ENCODE results near the gene PITPNC1. TPM values are rescaled to one million over a fixed set of nuclear protein-coding genes. Genes with fewer than 3 reads are reported as not detected.
A peak's percentile ranks its signal among the peaks of the same experiment; 100 is the strongest.
"Not testable (repeated sequence)": the region's sequence is repeated elsewhere in the genome, so short reads cannot be mapped to it uniquely, and the experiment has no call there.

PITPNC1 gene
- total and polyA plus RNA-seq, 4 donors, result 2.3 to 29.6 (median 17.8) TPM

DNA sequence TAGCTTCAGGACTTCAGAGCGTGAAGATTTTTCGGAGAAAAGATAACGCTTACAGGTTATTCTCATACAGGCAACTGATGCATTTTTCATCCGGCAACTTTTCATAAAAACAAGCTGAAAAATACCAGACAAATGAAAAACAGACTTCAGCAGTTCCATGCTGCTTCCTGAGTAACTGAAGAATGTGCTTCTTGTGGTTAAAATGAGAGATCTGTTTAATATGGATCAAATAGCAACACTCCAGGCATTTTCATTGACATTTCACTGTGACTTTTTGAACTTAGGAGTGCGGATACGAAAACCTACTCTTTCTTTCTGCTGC lies 705 bp upstream of the PITPNC1 start:
- Histone ChIP-seq H3K27me3 (ENCODE audit: control insufficient read depth in 1 of 2, insufficient read depth in 2 of 2, low read length in 1 of 2) (no peaks in the 10 kb centered on the region), H3K4me1 (ENCODE audit: control insufficient read depth in 1 of 2, insufficient read depth in 2 of 2, low read length in 2 of 2) (no peaks in the 10 kb centered on the region), H3K27ac (ENCODE audit: low read depth in 1 of 2, low read length in 2 of 2) (no peak overlapping the region), H3K9me3 (ENCODE audit: control insufficient read depth, low read length) (no peaks in the 10 kb centered on the region), H3K36me3 (ENCODE audit: control insufficient read depth in 1 of 2, insufficient read depth in 2 of 2, low read length in 1 of 2) (no peaks in the 10 kb centered on the region), H3K4me3 (ENCODE audit: low read length in 2 of 2) (peak overlapping the region in 1 of 2 donors; percentile 54)
- ATAC-seq (ENCODE audit: low FRiP score) (no peak), DNase-seq (no peak)
- 10 to 16% methylated on average over 6 of the region's 6 CpGs for WGBS, 2 donors
- intact Hi-C loops (cut with DNase I), result loop anchor here (2.0 to 5.0 kb wide), 3 partner anchors 98 to 312 kb away; no protein-coding TSS in a partner anchor

DNA sequence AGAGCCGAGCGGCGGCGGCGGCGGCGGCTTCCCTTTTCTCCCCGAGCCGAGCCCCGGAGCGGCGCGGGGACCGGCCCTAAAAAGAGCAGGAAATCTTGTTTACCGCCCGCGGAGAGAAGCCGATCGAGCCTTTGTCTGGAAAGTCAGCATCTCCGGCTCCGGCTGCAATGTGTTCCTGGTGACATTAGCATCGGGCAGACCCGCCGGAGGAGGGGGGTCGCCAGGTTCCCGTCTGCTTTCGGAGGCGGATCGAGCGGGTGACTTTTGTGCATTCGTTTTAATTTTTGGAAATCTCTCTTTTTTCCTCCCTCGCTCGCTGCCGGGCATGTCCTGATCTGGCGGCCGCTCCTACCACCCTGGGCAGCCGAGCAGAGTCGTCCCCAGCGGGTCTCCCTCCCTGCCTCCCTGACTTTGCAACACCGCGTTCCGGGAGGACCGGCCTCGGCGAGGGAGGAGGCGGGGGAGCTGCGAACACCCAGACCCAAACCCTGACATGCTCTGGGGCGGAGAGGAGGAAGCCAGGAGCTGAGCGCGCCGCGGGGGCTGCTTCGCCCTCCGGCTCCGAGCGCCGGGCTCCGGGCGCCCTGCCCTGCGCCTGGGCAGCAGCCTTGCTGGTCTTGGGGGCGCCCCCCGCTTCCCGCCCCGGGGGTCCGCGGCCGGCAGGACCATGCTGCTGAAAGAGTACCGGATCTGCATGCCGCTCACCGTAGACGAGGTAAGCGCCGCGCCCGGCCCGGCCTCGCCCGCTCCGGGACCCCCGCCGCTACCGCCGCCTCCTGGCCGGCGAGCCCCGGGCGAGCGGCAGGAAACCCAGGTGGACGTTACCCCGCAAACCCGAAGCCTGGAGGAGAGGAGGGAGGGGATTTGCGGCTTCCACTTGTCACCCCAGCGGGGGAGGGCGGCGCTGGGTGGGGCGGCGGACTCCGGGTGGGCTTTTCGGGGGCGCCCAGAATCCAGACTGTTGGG lies 690 bp downstream of the PITPNC1 start:
- Histone ChIP-seq H3K4me1 (ENCODE audit: control insufficient read depth in 1 of 2, insufficient read depth in 2 of 2, low read length in 2 of 2) (no peaks in the 10 kb centered on the region), H3K27me3 (ENCODE audit: control insufficient read depth in 1 of 2, insufficient read depth in 2 of 2, low read length in 1 of 2) (no peaks in the 10 kb centered on the region), H3K9me3 (ENCODE audit: control insufficient read depth, low read length) (no peaks in the 10 kb centered on the region), H3K36me3 (ENCODE audit: control insufficient read depth in 1 of 2, insufficient read depth in 2 of 2, low read length in 1 of 2) (no peaks in the 10 kb centered on the region), H3K4me3 (ENCODE audit: low read length in 2 of 2) (peak overlapping the region; percentile 51 to 54), H3K27ac (ENCODE audit: low read depth in 1 of 2, low read length in 2 of 2) (peak overlapping the region in 1 of 2 donors; percentile 15)
- 0% methylated on average over 85 to 100 of the region's 100 CpGs for WGBS, 2 donors
- ATAC-seq (ENCODE audit: low FRiP score), result peak; percentile 48
- peak; percentile 73 to 81 for DNase-seq
- intact Hi-C loops (cut with DNase I), result loop anchor here (2.0 to 5.0 kb wide), 4 partner anchors 97 to 311 kb away; no protein-coding TSS in a partner anchor

DNA sequence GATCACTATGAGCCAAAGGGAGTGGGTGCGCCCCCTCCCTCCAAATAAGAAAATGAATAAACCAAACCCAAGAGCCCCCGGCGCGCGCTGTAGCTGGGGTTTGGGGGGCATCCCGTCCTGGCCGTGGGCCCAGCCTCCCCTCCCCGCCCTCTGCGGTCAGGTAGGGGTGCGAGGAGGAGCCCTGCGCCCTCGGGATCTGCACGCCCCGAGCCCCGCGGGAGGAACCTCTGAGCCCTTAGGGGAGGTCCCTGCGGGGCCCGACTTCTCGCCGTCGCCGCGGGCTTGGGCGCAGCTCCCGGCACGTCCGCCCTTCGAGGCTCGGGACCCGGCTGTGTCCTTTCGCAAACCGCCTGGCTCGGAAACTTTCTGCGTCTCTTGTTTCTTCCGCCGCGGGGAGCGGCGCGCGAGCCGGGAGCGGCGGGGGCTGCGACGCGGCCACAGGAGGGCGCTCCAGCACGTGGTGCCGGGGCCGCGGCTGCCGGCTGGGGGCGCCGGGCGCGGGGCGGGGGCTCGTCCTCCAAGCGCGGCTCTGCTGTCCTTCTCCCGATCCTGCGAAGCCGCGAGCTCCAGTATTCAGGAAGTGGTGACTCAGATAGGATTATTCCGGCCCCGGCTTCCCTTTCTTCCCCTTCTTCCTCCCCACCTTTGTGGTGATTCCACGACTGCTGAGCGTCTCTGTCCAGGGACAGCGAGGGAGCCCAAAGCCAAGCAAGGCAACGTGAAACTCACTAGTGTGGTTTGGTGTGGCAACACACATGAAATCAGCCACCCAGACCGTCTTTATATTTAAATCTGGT lies 1.6 kb downstream of the PITPNC1 start:
- Histone ChIP-seq H3K27ac (ENCODE audit: low read depth in 1 of 2, low read length in 2 of 2) (no peak overlapping the region), H3K27me3 (ENCODE audit: control insufficient read depth in 1 of 2, insufficient read depth in 2 of 2, low read length in 1 of 2) (no peaks in the 10 kb centered on the region), H3K36me3 (ENCODE audit: control insufficient read depth in 1 of 2, insufficient read depth in 2 of 2, low read length in 1 of 2) (no peaks in the 10 kb centered on the region), H3K4me3 (ENCODE audit: low read length in 2 of 2) (peak overlapping the region; percentile 51 to 54), H3K9me3 (ENCODE audit: control insufficient read depth, low read length) (no peaks in the 10 kb centered on the region), H3K4me1 (ENCODE audit: control insufficient read depth in 1 of 2, insufficient read depth in 2 of 2, low read length in 2 of 2) (no peaks in the 10 kb centered on the region)
- ATAC-seq (ENCODE audit: low FRiP score) (peak; percentile 85), DNase-seq (peak; percentile 85 to 91)
- intact Hi-C loops (cut with DNase I), result loop anchor here in 1 of 2 donors (2.0 to 5.0 kb wide), 2 partner anchors 98 to 309 kb away; no protein-coding TSS in a partner anchor
- 0 to 1% methylated on average over 61 to 72 of the region's 72 CpGs for WGBS, 2 donors

DNA sequence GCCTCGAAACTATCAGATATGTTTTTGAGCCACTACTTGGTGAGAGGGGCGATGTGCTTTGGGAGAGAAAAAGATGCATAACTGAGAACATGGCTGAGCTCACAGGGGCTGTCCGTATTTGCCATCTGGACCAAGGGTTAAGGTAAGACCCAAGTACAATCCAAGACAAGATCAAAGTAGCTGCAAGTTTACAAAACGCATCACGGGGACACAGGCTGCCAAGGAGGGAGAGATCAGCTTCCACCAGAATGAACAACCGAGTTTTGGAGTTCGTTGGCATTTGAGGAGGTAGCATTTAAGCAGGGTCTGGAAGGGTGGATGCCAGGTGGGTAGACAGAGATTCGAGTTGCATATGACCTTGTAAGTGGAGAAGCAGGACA lies 2.2 kb downstream of the PITPNC1 start:
- H3K36me3 ChIP-seq (ENCODE audit: control insufficient read depth in 1 of 2, insufficient read depth in 2 of 2, low read length in 1 of 2), result no peaks in the 10 kb centered on the region

DNA sequence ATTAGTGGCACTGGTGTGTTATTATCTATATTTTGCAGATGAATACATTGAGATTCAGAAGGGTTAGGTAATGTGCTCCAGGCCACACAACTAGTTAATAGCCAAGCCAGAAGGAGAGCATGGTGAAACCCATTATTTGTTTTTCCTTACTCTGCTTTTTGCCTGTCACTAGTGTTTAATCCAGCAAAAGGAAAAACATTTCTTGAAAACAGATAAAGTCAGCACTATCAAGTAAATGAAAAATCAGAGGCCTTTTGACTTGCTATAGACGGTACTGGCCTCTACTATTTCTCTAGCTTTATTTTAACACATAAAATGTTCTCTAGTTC lies 4.8 kb downstream of the PITPNC1 start:
- 59 to 63% methylated on average over 1 of the region's 1 CpG for whole genome bisulfite sequencing, 2 donors
- H3K4me3 ChIP-seq (ENCODE audit: low read length in 2 of 2), result no peak overlapping the region
- DNase-seq (no peak), ATAC-seq (ENCODE audit: low FRiP score) (no peak)
- intact Hi-C loops (cut with DNase I), result no loop called here
- no peaks in the 10 kb centered on the region for H3K36me3 ChIP-seq (ENCODE audit: control insufficient read depth in 1 of 2, insufficient read depth in 2 of 2, low read length in 1 of 2)
- no peaks in the 10 kb centered on the region for H3K4me1 ChIP-seq (ENCODE audit: control insufficient read depth in 1 of 2, insufficient read depth in 2 of 2, low read length in 2 of 2)
- H3K27me3 ChIP-seq (ENCODE audit: control insufficient read depth in 1 of 2, insufficient read depth in 2 of 2, low read length in 1 of 2), result no peaks in the 10 kb centered on the region
- H3K9me3 ChIP-seq (ENCODE audit: control insufficient read depth, low read length), result no peaks in the 10 kb centered on the region
- no peak overlapping the region for H3K27ac ChIP-seq (ENCODE audit: low read depth in 1 of 2, low read length in 2 of 2)

More for the DNA sequence above, 2.2 kb downstream of the PITPNC1 start:
- WGBS, 2 donors, result 62 to 63% methylated on average over 8 of the region's 8 CpGs
- Histone ChIP-seq H3K27me3 (ENCODE audit: control insufficient read depth in 1 of 2, insufficient read depth in 2 of 2, low read length in 1 of 2) (no peaks in the 10 kb centered on the region), H3K27ac (ENCODE audit: low read depth in 1 of 2, low read length in 2 of 2) (no peak overlapping the region), H3K9me3 (ENCODE audit: control insufficient read depth, low read length) (no peaks in the 10 kb centered on the region), H3K4me3 (ENCODE audit: low read length in 2 of 2) (peak overlapping the region; percentile 51 to 54), H3K4me1 (ENCODE audit: control insufficient read depth in 1 of 2, insufficient read depth in 2 of 2, low read length in 2 of 2) (no peaks in the 10 kb centered on the region)
- ATAC-seq (ENCODE audit: low FRiP score) (no peak), DNase-seq (no peak)
- intact Hi-C loops (cut with DNase I), result loop anchor here in 1 of 2 donors (2.0 to 5.0 kb wide), 2 partner anchors 98 to 308 kb away; no protein-coding TSS in a partner anchor

DNA sequence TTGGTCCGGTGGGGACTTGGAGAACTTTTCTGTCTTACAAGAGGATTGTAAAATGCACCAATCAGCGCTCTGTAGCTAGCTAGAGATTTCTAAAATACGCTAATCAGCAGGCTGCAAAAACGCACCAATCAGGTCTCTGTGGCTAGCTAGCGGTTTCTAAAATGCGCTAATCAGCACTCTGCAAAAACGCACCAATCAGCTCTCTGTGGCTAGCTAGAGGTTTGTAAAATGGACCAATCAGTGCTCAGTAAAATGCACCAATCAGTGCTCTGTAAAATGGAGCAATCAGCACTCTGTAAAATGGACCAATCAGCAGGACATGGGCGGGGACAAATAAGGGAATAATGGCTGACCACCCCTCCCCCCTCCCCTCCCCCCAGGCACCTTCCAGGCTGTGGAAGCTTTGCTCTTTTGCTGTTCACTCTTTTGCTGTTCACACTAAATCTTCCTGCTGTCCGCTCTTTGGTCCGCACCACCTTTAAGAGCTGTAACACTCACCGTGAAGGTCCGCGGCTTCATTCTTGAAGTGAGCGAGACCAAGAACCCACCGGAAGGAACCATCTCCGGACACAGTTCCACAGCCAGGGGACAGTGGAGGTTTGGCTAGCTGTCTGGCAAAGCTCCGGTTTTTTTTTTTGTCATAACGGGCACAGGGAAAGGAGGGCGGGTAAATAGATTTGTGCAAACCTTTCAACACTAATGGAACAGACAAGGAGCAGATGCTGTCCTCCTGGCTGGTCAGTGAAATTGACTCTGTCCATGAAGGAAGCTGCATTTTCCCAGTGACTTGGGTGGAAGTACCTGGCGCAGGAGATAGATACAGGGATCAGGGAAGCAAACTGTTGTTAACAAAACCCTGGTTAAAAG lies 8.3 kb downstream of the PITPNC1 start:
- no peaks in the 10 kb centered on the region for H3K4me1 ChIP-seq (ENCODE audit: control insufficient read depth in 1 of 2, insufficient read depth in 2 of 2, low read length in 2 of 2)
- H3K9me3 ChIP-seq (ENCODE audit: control insufficient read depth, low read length), result no peaks in the 10 kb centered on the region
- H3K27me3 ChIP-seq (ENCODE audit: control insufficient read depth in 1 of 2, insufficient read depth in 2 of 2, low read length in 1 of 2), result no peaks in the 10 kb centered on the region
- DNase-seq (no peak), ATAC-seq (ENCODE audit: low FRiP score) (no peak)
- H3K4me3 ChIP-seq (ENCODE audit: low read length in 2 of 2), result no peak overlapping the region
- 93 to 94% methylated on average over 20 of the region's 20 CpGs for WGBS, 2 donors
- intact Hi-C loops (cut with DNase I), result no loop called here
- H3K36me3 ChIP-seq (ENCODE audit: control insufficient read depth in 1 of 2, insufficient read depth in 2 of 2, low read length in 1 of 2), result no peaks in the 10 kb centered on the region
- no peak overlapping the region for H3K27ac ChIP-seq (ENCODE audit: low read depth in 1 of 2, low read length in 2 of 2)

DNA sequence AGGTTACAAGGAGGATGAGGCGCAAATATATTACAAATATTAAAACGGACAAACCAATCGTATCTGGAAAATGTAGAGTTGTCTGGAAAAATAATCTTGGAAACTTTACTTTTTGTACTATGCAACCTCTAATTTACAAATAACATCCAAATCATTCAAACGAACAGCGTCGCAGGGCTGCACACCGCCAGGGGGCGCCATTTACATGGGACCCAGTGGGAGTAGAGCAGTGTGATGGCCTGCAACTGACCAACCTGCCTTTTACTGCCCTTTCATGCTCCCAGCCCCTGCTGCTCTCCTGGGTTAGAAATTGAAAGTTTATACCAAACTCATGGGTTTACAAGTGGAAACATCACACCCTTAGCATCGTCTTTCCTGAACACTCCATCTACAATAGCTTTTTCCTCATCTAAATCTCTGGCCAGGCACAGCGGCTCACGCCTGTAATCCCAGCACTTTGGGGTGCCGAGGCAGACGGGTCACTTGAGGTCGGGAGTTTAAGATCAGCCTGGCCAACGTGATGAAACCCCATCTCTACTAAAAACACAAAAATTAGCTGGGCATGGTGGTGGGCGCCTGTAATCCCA lies 10.0 kb downstream of the PITPNC1 start:
- ATAC-seq (ENCODE audit: low FRiP score) (no peak), DNase-seq (peak in 1 of 2 donors; percentile 58)
- no peak overlapping the region for H3K27ac ChIP-seq (ENCODE audit: low read depth in 1 of 2, low read length in 2 of 2)
- 75 to 76% methylated on average over 16 of the region's 16 CpGs for WGBS, 2 donors
- H3K36me3 ChIP-seq (ENCODE audit: control insufficient read depth in 1 of 2, insufficient read depth in 2 of 2, low read length in 1 of 2), result no peaks in the 10 kb centered on the region
- no peak overlapping the region for H3K4me3 ChIP-seq (ENCODE audit: low read length in 2 of 2)
- H3K9me3 ChIP-seq (ENCODE audit: control insufficient read depth, low read length), result no peaks in the 10 kb centered on the region
- H3K4me1 ChIP-seq (ENCODE audit: control insufficient read depth in 1 of 2, insufficient read depth in 2 of 2, low read length in 2 of 2), result no peaks in the 10 kb centered on the region
- no peaks in the 10 kb centered on the region for H3K27me3 ChIP-seq (ENCODE audit: control insufficient read depth in 1 of 2, insufficient read depth in 2 of 2, low read length in 1 of 2)
- intact Hi-C loops (cut with DNase I), result no loop called here

DNA sequence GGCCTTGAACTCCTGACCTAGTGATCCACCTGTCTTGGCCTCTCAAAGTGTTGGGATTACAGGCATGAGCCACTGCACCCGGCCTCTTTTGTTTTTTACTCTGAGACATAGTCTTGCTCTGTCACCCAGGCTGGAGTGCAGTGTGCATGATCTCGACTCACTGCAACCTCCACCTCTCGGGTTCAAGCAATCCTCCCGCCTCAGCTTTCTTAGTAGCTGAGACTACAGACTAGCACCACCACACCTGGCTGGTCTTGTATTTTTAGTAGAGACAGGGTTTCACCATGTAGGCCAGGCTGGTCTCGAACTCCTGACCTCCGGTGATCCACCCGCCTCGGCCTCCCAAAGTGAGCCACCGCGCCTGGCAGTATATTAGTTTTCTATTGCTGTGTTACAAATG lies 11.5 kb downstream of the PITPNC1 start:
- DNase-seq; ATAC-seq (ENCODE audit: low FRiP score); H3K4me3 ChIP-seq (ENCODE audit: low read length in 2 of 2); H3K4me1 ChIP-seq (ENCODE audit: control insufficient read depth in 1 of 2, insufficient read depth in 2 of 2, low read length in 2 of 2); intact Hi-C loops (cut with DNase I); H3K27ac ChIP-seq (ENCODE audit: low read depth in 1 of 2, low read length in 2 of 2); H3K9me3 ChIP-seq (ENCODE audit: control insufficient read depth, low read length); H3K27me3 ChIP-seq (ENCODE audit: control insufficient read depth in 1 of 2, insufficient read depth in 2 of 2, low read length in 1 of 2); H3K36me3 ChIP-seq (ENCODE audit: control insufficient read depth in 1 of 2, insufficient read depth in 2 of 2, low read length in 1 of 2): not testable (repeated sequence)
- WGBS, 2 donors, result 97 to 99% methylated on average over 10 of the region's 10 CpGs
